Retinal pigment epithelial cell (primary cell): Measurements from ENCODE around the gene GRIN3B.

Experiments
- DNase-seq: peaks from one replicate; pipeline ENCODE4 v3.0.0-alpha.2; 2010; ENCODE audit warnings: low read depth
- H3K4me3 ChIP-seq: 2 replicates; pipeline ENCODE4 v1.5.1; 2011; ENCODE audit warnings: mild to moderate bottlenecking, low read length, control low read depth, moderate library complexity
- TF ChIP-seq, protein P1 (sequence below): conservative IDR thresholded peaks from 2 replicates; pipeline ENCODE4 v1.5.1; 2011; ENCODE audit warnings: low read depth, low read length, control low read depth, inconsistent platforms

GRIN3B gene, protein sequence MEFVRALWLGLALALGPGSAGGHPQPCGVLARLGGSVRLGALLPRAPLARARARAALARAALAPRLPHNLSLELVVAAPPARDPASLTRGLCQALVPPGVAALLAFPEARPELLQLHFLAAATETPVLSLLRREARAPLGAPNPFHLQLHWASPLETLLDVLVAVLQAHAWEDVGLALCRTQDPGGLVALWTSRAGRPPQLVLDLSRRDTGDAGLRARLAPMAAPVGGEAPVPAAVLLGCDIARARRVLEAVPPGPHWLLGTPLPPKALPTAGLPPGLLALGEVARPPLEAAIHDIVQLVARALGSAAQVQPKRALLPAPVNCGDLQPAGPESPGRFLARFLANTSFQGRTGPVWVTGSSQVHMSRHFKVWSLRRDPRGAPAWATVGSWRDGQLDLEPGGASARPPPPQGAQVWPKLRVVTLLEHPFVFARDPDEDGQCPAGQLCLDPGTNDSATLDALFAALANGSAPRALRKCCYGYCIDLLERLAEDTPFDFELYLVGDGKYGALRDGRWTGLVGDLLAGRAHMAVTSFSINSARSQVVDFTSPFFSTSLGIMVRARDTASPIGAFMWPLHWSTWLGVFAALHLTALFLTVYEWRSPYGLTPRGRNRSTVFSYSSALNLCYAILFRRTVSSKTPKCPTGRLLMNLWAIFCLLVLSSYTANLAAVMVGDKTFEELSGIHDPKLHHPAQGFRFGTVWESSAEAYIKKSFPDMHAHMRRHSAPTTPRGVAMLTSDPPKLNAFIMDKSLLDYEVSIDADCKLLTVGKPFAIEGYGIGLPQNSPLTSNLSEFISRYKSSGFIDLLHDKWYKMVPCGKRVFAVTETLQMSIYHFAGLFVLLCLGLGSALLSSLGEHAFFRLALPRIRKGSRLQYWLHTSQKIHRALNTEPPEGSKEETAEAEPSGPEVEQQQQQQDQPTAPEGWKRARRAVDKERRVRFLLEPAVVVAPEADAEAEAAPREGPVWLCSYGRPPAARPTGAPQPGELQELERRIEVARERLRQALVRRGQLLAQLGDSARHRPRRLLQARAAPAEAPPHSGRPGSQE

DNA sequence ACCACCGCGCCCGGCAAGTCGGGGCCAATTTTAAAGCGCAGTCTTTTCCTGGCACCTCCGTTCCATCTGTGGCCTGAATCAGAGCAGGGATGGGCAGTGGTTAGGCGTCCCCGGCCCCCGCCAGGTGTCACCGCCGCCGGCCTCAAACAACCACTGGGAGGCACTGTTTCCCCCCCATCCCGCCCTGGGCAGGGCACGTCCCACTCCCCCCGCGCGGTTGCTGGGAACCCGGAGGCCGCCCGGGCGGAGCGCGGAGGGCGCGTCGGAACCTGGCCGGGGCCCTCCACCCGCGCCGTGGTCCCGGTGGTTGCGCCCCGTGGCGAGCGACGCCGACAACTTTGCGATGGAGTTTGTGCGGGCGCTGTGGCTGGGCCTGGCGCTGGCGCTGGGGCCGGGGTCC is at the start of gene GRIN3B:
Gene GRIN3B, plus strand, starts transcription at position 325 of the 400 bp plus-strand sequence. Its CDS starts 19 bp downstream, at position 344.
- TF ChIP-seq, protein P1, sequence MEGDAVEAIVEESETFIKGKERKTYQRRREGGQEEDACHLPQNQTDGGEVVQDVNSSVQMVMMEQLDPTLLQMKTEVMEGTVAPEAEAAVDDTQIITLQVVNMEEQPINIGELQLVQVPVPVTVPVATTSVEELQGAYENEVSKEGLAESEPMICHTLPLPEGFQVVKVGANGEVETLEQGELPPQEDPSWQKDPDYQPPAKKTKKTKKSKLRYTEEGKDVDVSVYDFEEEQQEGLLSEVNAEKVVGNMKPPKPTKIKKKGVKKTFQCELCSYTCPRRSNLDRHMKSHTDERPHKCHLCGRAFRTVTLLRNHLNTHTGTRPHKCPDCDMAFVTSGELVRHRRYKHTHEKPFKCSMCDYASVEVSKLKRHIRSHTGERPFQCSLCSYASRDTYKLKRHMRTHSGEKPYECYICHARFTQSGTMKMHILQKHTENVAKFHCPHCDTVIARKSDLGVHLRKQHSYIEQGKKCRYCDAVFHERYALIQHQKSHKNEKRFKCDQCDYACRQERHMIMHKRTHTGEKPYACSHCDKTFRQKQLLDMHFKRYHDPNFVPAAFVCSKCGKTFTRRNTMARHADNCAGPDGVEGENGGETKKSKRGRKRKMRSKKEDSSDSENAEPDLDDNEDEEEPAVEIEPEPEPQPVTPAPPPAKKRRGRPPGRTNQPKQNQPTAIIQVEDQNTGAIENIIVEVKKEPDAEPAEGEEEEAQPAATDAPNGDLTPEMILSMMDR, result peak; percentile 56
- no peak within 1 kb of the TSS for H3K4me3 ChIP-seq
- DNase-seq, result no peak

DNA sequence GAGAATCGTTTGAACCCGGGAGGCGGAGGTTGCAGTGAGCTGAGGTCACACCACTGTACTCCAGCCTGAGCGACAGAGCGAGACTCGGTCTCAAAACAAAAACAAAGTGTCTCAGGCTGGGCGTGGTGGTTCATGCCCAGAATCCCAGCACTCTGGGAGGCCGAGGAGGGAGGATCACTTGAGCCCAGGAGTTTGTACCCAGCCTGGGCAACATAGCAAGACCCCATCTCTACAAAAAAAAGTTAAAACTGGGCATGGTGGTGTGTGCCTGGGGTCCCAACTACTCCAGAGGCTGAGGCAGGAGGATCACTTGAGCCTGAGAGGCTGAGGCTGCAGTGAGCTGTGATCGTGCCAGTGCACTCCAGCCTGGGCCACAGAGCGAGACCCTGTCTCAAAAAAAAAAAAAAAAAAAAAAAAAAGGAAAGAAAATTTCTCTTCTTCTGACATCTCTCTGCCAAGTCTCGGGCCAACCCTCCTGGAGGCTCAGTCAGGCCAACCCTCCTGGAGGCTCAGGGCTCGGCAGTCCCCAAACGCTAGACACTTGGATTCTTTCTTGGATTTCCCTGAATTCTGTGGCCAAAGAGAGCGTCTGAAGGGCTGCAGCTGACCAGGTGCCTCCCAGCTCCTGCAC is 48.1 kb upstream of the GRIN3B start:
- TF ChIP-seq, protein P1, result no peak
- no peak for DNase-seq
- no peak overlapping the region for H3K4me3 ChIP-seq

DNA sequence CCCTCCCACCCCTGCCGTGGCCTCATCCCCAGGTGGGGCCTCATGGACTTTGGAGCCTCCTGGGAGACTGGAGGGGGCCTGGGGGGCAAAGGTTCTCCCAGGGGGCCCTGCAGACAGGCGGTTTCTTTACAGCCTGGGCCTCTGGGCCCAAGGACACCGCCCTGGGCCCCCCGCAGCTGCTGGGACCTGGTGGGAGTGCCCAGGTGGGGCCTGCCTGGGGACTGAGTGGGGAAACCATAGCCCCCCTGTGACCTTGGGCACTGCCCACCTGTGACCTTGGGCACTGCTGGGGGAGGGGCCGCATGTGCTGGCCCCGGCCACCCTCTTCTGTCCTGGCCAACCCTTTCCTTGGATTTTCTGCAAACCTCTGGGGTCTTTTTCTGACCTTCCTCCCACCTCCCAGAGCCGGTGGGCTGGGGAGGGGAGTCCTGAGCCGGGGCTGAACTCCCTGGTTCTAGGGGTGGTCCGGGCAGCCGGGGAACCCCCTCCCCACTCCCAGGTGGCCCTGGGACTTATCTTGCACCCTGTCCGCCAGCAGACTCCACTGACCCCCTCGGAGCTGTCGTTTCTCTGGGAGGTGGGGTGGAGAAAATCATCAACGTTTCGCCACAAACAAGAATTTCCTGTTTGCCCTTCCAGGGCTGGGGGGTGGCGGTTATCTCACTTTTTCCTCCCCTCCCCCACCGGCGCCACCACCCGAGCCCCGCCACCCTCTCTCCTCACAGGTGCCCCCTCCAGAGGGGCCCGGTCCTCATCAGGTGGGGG is 47.4 kb upstream of the GRIN3B start:
- TF ChIP-seq, protein P1, result no peak
- no peak for DNase-seq
- no peak overlapping the region for H3K4me3 ChIP-seq

DNA sequence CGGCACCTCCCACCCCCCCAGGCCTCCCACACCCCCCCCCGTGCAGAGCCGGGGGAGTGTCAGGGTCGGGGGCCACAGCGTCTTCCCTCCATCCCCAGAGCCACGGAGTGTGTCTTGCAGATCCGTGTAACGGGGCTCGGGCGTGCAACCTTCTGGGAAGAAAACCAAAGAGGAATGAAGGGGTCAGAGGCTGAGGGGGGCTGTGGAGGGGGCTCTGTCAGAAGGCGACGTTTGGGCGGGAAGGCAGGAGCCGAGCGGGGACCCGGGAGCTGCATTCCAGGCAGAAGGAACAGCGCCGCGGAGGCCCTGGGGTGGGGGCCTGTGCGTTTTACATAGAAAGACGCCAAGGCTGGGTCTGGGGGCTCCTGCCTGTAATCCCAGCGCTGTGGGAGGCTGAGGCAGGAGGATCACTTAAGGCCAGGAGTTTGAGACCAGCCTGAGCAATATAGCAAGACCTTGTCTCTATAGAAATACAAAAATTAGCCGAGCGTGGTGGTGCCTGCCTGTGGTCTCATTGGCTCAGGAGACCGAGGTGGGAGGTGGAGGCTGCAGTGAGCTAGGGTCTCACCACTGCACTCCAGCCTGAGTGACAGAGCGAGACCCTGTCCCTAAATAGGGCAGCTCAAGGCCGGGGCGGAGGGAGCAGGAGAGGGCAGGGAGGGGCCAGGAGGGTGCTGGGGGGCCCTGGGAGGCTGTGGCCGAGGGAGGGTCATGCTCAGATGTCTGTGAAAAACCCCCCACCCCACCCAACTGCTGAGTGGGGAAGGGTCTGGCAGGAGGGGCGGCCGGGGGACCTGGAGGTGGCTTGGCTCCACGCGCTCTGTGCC is 46.6 kb upstream of the GRIN3B start:
- TF ChIP-seq, protein P1, result no peak

DNA sequence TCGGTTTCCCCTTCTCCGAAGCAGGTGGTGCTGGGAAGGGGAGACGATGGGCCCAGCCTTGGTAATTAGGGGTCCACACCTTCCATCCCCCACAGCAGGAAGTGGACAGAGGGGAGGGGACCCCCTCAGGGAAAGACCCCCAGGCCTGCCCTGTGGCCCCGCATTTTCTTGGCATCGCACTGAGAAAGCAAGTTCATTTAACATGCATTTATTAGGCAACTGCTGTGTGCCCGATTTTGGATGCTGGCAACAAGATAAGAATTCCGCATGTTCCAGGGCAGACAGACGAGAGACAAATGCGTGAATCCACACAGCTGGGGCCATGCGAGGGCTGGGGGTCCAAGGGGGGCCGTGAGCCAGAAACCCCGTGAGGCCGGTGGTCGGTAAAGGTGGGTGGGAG is 45.9 kb upstream of the GRIN3B start:
- TF ChIP-seq, protein P1, result no peak
- DNase-seq, result no peak
- no peak overlapping the region for H3K4me3 ChIP-seq

More for the DNA sequence above, 46.6 kb upstream of the GRIN3B start:
- no peak overlapping the region for H3K4me3 ChIP-seq
- no peak for DNase-seq
